Hematopoietic multipotent progenitor cell treated with erythropoietin and hydrocortisone succinate and interleukin-3 and kit ligand, for 8 days (in vitro differentiated cells): ENCODE measurements around the gene AUTS2.
"Not testable (repeated sequence)": the region's sequence is repeated elsewhere in the genome, so short reads cannot be mapped to it uniquely, and the experiment has no call there.

Source experiments
- DNase-seq: peaks from one replicate; pipeline ENCODE4 v3.0.0-alpha.2; 2015

The AUTS2 gene

DNA sequence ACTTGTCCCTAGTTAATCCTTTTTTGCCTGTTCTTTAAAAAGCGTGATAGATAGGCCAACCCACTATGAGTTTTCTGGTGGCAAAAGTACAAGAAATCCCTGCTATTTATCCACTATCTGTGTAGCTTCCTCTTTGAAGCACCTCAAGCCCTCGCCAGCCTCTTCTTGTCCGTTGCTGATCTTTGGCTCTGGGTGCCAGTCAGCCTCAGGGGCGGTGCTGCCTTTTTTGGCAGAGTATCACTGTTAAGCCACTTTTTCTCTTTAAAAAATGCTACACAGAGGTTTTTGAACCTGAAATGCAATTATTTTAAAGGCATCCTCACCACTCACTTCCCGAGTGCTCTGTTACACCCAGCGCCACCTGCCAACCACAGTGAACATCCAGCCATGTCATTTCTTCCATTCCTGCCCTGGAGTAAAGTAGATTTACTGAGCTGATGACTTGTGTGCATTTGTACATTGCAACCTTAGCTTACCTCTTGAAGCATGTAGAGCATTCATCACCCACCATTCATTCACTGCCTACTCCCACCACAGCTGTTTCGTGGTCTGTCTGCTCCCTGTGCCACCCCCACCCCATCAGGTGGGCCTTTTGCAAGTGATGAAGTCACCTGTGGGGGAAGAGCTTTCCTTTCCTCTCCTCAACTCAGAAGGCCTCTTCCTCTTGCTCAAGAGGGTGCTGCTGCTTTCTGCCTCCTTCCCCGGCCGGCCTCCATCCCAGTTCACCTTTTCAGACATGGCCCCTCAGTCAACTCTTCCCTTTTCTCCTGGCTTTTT is 1119.5 kb downstream of the AUTS2 start:
- DNase-seq: no peak

DNA sequence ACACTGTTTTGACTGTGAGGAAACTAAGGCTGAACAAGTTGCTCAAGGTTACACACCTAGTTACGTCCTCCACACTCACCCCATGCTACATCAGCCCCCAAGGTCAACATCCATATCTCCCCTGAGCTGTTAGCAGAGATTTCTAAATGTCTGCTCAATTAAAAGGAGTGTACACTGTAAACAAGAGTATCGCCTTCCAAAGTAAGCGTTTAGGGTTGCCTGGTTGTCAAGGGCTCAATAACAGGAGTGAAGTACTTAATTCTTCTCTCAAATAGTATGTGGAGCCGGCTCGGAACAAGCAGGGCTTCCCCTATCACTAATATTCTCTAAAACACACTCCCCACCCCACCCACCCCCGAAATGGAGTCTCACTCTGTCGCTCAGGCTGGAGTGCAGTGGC is 1120.8 kb downstream of the AUTS2 start:
- no peak for DNase-seq

DNA sequence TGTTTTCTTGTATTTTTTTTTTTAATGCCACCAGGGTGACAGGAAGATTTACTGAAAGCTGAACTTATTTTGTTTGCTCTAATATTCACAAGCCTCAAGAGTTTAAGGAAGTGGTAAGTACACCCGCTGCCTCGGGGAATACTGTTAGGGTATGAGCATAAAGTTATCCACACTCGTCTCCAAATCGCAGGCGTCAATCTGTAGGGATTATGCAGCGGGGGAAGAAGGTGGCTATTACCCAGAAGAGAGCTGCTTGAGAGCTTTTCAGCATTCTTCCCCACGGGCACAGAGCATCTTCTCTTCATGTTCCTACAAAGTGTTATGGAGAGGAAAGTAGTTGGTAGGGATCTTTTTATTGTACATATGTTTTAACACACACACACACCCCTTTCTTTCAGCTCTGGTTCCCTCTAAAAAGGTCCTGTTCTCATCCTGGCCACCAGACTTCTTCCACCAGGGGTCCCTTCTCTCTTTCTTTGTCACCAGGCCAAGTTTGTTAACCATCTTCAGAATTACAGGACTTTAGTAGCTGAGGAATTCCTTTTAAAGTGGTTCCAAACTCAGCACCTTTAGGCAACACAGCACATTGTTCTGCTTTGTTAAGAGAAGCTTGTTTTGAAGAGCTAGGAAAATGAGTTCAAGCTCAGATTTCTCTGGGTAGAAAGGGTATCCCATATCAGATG is 1122.1 kb downstream of the AUTS2 start:
- DNase-seq: no peak

DNA sequence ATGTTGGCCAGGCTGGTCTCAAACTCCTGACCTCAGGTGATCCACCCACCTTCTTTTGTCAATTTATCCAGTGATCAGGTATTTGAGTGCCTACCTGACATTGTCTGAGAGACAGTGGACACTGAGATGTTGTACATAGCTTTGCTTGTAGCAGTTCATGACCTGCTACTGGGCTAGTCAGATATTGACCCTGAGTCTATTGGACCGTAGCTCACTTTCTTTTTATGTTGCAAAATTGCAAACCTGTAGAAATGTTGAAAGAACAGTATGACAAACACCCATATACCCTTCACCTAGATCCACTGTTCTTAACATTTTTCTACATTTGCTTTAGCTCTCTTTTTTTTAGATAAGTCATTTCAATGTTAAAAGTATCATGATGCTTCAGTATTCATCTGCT is 1123.2 kb downstream of the AUTS2 start:
- DNase-seq: no peak

DNA sequence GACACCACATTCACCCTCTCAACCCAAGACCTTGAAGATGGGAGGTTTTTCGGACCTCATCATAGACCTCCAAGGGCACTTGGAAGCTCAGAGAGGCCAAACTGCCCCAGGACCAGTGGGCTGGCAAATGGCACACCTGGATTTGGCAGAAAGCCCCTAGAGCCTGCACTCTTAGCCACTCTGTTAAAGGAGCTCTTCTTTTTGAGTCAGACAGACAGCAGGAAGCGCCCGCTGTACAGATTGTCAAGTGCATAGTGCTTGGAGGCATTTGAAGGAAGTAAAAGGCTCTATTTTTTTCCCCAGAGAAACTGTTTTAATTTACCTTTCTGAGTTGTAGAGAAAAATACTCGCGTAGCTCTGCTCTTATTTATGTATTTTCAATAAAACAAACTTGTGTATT is 1125.1 kb downstream of the AUTS2 start:
- DNase-seq: no peak

DNA sequence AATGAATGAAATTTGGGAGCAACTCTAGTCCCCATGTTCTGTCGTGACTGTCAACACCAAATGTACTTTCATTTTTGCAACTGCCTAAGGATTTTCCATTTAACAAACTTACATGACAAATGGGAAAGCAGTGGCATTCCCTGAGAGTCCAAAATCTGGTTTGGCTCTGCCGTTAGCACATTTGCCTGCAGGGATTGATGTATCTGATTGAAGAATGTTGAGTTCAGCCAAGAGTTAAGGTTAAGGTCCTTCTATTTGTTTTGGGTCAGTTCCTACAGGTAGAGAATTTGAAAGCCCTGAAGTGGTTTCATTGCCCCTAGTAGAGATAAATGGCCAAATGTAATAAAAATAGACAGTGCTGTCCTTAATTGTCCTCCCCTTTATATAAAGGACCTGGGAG is 1127.2 kb downstream of the AUTS2 start:
- no peak for DNase-seq

DNA sequence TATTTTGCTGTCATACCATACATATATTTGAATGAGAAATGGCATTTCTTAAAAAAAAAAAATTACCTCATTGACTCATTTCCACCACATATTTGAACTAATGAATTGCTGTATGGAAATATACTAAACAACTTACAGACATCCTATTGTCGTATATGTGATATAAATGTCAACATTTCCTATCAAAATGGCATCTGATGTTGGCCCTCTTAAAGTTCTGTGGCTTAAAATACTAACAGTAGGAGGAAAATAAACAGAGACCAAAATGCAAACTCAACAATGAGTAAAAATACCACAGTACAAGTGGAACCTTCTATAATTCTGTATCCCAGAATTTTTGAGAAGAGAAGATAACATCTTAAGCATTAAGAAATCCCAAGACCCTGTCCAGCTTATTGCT is 1128.0 kb downstream of the AUTS2 start:
- DNase-seq: no peak

DNA sequence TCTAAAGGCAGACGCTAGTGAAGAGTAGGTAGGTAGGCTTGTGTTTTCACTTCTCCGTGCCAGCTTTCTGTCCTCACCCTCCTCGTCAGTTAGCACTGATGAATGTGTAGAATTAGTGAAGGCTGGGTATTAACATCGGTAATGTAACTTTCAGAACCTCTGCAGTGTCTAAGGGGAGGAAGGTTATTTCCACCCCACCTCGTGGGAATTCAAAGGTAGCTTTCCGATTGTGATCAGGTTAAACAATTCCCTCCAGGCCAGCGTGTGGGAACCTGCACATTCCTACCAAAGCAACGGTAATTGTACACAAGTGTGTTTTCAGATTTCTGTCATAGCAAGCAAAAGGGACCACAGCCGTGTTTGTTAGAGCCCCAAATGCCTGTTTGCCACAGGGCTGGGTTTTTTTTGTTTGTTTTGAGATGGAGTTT is 1128.7 kb downstream of the AUTS2 start:
- no peak for DNase-seq

DNA sequence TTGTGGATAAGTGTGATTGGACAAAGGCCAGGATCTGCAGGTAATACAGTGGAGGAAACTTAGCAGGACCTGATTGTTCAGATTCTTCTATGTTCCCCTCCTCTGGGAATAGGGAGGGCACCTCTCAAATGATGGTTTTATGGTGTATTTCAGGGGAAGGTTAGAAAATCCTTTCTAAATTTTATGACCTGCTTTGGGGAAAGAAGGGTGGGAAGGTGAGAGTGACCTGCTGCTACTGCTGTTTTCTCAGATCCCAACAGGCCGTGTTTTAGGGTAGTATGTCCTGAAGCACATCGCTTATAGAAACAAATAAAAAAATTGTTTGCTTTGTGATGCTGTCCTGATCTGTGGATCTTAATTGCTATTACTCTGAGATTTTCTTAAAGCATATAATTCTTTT is 1129.6 kb downstream of the AUTS2 start:
- no peak for DNase-seq

DNA sequence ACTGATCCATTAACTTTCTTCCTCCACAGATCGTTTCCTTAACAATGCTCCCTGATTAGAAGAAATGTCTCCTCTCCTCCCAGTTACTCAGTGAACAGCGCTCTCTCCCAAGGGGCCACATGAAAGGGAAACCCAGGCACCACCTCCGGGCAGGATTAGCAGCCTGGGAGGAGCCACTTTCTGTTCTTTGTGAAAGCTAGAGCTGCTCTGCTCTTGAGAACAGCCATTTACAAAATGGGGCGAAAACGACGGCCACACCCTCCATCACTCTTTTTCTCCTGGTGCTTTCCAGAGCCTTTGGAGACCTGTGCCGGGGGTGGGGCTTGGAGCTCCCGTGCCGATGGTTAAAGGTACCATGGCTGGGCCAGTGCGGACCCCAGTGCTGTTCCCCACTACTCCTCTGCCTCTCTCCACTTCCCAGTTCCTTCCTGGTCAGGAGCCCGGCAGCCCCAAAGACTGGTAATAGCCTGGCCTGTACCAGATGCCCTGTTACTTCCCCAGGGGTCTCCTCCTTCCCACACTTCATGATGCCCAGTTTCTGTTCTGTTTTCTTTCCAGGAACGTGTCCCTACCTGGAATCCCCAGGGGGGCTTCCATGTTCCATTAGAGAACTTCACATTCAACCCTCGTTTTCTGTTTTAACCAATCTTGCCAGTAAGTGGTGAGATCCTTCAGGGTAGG is 1130.7 kb downstream of the AUTS2 start:
- DNase-seq: no peak

DNA sequence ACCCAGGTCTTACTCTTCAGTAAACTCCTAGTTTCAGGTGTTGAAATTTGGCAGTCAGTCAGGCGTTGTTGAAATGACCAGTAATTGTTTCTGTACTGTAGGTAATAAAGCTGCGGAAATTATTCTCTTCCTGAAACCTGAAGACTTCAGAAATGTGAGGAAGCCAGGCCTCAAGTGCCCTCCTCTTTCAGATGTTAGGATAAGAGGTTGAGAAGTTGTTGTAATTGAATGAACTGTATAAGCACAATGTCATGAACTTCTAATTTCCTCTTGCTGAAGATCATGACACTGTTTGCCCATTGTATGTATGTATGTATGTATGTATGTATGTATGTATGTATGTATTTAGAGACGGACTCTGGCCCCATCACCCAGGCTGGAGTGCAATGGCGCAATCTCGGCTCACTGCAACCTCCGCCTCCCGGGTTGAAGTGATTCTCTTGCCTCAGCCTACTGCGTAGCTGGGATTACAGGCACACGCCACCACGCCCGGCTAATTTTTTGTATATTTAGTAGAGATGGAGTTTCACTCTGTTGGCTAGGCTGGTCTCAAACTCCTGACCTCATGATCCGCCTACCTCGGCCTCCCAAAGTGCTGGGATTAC is 1131.4 kb downstream of the AUTS2 start:
- DNase-seq: not testable (repeated sequence)

DNA sequence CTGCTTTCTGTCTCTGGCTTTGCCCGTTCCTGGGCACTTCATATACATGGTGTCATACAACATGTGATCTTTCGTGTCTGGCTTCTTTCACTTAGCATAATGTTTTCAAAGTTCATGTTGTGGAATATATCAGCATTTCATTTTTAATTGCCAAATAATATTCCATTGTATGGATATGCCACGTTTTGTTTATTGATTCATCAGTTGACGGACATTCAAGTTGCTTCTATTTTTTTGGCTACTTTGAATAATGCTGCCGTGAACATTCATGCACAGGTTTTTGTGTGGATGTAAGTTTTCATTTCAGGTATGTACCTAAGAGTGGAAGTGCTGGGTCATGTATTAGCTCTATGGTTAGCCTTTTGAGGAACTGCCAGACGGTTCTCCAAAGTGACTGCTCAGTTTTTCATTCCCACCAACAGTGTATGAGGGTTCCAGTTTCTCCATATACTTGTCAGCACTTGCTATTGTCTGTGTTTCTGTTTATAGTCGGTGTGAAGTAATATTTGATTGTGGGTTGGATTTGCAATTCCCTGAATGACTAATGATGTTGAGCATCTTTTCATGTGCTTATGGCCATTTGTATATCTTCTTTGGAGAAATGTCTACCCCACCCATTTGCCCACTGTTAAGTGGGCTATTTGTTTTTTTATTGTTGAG is 1132.3 kb downstream of the AUTS2 start:
- no peak for DNase-seq

DNA sequence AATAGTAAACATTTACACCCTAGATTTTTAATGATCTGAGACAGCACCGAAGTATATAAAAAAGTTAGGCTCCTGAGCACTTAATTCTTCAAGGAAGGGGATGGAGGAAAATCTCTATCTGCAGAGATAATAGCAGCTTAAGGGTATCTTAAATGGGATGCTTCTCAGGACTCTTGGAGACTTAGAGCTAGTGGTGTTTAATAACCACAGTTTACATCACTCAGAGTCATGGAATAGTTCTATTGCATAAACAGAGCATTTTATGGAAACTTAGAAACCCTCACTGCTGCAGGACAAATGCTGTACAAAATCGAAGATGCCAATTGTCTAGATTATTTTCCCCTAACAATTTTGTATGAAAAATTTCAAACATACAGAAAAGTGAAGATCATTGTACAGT is 1134.8 kb downstream of the AUTS2 start:
- no peak for DNase-seq

DNA sequence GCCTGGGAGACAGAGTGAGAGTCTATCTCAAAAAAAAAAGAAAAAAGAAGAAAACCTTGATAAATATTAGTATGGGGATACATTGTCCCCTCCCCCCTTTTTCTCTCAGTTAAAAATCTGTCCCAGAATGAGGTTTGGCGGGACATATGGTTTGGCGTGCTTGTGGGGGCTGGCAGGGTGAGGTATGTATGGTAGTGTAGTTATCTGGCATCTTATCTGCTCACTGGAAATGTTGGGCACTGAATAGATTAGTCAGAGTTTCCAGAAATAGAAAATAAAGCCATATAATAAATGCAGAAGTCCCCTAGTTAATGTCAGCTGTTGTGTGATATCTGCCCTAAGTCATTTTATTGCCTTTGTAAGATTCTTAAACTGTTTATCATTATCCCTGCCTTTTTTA is 1136.1 kb downstream of the AUTS2 start:
- no peak for DNase-seq

DNA sequence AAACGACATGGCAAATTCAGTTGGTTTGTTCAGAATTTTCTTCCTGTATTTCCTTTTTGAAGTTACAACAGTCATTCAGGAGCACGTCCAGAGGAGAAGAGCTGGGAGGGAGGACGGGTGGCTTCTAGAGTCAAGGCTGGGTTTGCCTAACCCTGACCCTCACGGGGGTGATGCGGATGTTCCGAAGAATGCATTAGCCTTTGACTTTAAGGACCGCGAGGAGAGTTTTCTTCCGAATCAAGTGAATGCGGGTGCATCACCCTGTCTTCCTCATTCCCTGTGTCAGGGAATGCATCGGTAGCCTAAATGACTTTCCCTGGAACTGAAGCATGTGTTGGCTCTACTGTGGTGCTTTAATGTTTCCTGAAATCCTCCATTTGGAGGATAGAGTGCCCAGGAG is 1137.0 kb downstream of the AUTS2 start:
- DNase-seq: no peak

DNA sequence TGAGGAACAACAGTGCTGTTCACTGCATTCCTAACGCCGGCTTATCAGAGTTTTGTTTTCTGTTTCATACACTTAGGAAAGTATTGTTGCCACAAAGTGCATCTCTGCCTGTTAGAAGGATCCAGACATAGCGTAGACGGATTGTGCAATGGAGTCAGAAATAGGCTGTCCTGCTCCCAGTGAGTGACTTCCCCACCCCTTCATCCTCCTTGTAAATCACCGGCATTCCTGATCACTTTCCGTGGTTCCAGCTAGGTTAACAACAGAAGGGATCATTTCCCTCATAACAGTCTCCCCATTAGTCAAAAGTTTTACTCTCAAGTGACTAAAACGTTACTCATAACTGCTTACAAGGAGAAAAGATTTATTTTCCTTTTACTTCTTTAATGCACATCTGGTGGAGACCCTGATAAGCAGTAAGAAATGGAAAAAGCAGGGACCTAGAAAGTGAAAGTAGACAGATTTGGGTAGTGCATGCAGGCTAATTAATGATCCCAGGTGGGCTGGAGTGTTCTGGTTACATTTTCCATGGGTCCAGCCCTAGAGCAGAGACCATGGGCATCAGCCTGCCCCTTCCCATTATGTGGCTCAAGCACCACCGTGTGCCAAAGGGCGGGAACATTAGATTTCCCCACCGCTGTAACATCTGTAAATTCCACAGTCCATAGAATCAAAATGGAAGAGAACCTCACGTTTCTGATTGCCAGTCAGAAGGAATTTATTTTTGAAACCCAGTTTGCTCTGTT is 1138.6 kb downstream of the AUTS2 start:
- no peak for DNase-seq

DNA sequence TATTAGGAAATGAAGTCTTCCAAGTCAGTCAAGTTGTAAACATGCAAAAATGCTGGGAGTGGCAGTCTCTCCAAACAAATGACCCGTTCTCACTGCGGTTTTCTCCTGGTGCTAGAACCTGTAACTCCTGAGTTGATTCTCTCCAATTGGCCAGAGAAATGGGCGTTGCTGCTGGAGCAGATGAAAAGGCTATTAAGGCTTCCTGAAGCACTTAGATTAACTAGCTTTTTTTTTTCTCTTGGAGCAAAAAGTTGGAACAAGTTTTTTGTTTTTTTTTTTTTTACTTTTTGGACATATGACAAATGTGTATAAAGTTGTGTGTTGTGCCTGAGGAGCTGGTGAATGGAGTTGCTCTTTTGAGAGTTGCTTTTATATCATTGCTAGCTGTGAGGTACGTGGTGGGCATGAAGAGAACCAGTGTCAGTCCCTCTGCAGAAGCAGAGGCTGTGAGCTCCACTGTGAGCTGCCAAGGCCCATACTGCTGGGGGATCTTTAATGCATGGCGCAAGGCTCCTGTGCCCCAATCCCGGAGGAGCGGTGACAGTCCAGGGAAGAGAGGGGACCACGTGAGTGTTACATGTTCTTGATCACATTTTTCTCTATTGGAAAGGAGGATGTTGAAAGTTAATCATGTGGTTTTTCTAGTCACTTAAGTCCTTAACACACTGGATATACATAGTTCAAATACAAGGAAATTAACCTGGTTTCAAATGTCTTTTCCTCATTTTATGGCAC is 1140.0 kb downstream of the AUTS2 start:
- no peak for DNase-seq

DNA sequence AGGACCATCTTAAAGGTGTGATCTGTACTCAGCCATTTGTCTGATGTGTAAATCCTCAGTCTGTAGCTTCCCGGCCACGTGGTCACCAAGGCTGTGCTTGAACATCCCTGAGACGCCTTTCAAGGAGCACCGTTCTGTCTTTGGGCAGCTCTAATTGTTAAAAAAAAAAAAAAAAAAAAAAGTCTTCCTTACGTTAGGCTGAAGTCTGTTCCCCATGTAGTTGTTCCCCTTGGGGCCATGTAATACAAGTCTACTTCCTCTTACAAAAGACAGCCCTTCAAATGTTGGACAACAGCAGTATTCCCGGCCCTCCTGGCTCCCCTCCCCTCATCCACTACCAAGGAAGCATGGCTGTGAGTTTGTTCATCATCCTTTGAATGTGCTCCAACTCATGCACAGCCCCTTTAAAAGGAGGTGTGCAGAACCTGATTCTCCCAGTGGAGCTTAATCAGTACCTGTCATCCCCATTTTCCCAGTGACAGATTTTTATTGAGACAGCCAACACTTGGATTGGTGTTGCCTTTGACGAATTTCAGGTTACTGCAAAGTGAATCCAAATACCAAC is 1141.5 kb downstream of the AUTS2 start:
- DNase-seq: no peak

DNA sequence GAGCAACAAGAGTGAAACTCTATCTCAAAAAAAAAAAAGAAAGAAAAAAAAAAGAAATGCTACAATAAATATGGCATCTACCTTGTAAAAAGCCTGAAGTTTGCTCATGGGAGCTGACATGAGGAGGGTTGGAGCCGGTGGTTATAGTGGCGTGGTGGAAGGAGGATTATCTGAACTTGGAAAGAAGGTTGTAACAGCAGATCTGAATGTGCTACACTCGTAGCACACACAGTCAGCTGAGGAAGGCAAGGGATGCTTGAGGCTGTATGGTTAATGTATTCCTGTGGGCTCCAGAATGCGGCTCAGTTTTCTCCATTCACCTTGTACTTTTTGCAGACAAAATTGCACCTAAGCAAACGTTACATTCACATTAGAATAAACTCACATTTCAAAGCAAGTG is 1143.4 kb downstream of the AUTS2 start:
- DNase-seq: no peak

DNA sequence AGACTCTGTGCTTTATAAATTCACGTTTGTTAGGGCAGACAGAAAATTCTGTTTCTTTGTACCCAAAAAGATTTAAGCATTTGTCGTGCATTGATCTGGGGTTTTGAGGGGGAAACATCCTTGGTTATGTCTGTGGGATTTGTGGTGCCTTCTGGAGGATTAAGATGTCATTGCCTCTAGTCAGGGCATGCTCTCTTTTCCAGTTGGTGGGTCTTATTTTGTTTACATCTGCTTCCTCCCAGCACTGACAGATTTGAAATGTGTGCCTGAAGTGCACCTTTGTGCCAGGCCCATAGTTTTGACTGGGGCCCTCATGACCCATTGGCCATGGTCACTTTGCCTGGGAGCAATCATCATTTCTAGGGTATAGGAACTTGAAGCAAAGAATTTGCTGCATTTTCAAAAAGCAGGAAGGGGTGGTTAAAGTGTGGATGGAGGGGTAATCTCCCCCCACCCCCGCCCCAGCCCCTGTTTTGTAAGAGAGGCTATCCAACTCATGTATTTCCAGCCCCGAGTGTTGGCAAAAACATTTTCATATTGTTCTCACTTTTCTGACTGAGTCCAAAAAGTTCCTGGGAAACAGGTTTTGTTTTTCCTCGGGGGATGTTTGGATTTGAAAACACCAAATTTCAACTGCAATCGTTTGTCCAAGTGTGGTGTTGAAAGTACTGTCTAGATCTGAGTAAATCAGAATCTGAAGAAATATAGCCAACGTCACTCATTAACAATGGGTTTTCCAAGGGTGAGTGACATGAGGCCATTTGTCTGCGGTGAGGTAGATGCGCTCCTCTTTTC is 1145.5 kb downstream of the AUTS2 start:
- DNase-seq: no peak
